ENCODE data around the gene ADAM22. TPM values are rescaled to one million over a fixed set of nuclear protein-coding genes. Genes with fewer than 3 reads are reported as not detected.
A peak's percentile ranks its signal among the peaks of the same experiment; 100 is the strongest.

Gene ADAM22
- polyA plus RNA-seq, 1 donor from 2014 or later: 46.3 TPM

- Histone ChIP-seq H4K20me1 (ENCODE audit: insufficient read depth) (no peaks in the 10 kb centered on the region), H3K36me3 (ENCODE audit: insufficient read depth, low read length) (no peaks in the 10 kb centered on the region), H3K27ac (ENCODE audit: low read length) (no peak overlapping the region), H3K9ac (ENCODE audit: low read length) (no peak overlapping the region), H3K79me2 (replicated peaks; ENCODE audit: insufficient read depth, low read length) (no peaks in the 10 kb centered on the region), H3K4me2 (ENCODE audit: low read length) (no peak overlapping the region), H3F3A (ENCODE audit: insufficient read depth, low read length, poor library complexity, severe bottlenecking) (no peaks in the 10 kb centered on the region), H2AFZ (ENCODE audit: low read depth, low read length) (no peak overlapping the region), H3K9me3 (ENCODE audit: low read length) (no peaks in the 10 kb centered on the region), H3K27me3 (ENCODE audit: insufficient read depth, low read depth, low read length) (no peaks in the 10 kb centered on the region), H3K4me3 (ENCODE audit: low read length) (no peak overlapping the region), H3K9me2 (ENCODE audit: insufficient read depth, low read length) (no peaks in the 10 kb centered on the region)
- TF ChIP-seq, protein P1, sequence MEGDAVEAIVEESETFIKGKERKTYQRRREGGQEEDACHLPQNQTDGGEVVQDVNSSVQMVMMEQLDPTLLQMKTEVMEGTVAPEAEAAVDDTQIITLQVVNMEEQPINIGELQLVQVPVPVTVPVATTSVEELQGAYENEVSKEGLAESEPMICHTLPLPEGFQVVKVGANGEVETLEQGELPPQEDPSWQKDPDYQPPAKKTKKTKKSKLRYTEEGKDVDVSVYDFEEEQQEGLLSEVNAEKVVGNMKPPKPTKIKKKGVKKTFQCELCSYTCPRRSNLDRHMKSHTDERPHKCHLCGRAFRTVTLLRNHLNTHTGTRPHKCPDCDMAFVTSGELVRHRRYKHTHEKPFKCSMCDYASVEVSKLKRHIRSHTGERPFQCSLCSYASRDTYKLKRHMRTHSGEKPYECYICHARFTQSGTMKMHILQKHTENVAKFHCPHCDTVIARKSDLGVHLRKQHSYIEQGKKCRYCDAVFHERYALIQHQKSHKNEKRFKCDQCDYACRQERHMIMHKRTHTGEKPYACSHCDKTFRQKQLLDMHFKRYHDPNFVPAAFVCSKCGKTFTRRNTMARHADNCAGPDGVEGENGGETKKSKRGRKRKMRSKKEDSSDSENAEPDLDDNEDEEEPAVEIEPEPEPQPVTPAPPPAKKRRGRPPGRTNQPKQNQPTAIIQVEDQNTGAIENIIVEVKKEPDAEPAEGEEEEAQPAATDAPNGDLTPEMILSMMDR (IDR thresholded peaks at IDR 0.05; ENCODE audit: poor library complexity, severe bottlenecking): no peak
- TF ChIP-seq POLR2AphosphoS5 (IDR thresholded peaks at IDR 0.05) (no peak), EZH2 (IDR thresholded peaks at IDR 0.05; ENCODE audit: borderline replicate concordance, insufficient read depth, low read length, poor library complexity, severe bottlenecking) (no peak), REST (IDR thresholded peaks at IDR 0.05; ENCODE audit: borderline replicate concordance) (no peak), RAD21 (conservative IDR thresholded peaks at IDR 0.05) (no peak), SMC3 (conservative IDR thresholded peaks at IDR 0.05; ENCODE audit: poor library complexity) (no peak), MXI1 (conservative IDR thresholded peaks at IDR 0.05; ENCODE audit: poor library complexity, severe bottlenecking) (no peak), EP300 (conservative IDR thresholded peaks at IDR 0.05; ENCODE audit: poor library complexity, severe bottlenecking) (no peak), TAF1 (IDR thresholded peaks at IDR 0.05; ENCODE audit: low read depth) (no peak)
These were observed 175.6 kb downstream of the ADAM22 start for GRCh38 chr7:88109612-88110011.

GRCh38 chr7:88111140-88111743 lies 177.2 kb downstream of the ADAM22 start:
- Histone ChIP-seq H3K4me2 (ENCODE audit: low read length) (no peak overlapping the region), H3K4me3 (ENCODE audit: low read length) (no peak overlapping the region), H3K9me3 (ENCODE audit: low read length) (no peaks in the 10 kb centered on the region), H3K27ac (ENCODE audit: low read length) (no peak overlapping the region), H3K9me2 (ENCODE audit: insufficient read depth, low read length) (no peaks in the 10 kb centered on the region), H3K36me3 (ENCODE audit: insufficient read depth, low read length) (no peaks in the 10 kb centered on the region), H3K27me3 (ENCODE audit: insufficient read depth, low read depth, low read length) (no peaks in the 10 kb centered on the region), H3K79me2 (replicated peaks; ENCODE audit: insufficient read depth, low read length) (no peaks in the 10 kb centered on the region), H3F3A (ENCODE audit: insufficient read depth, low read length, poor library complexity, severe bottlenecking) (no peaks in the 10 kb centered on the region), H3K9ac (ENCODE audit: low read length) (no peak overlapping the region), H4K20me1 (ENCODE audit: insufficient read depth) (no peaks in the 10 kb centered on the region), H2AFZ (ENCODE audit: low read depth, low read length) (no peak overlapping the region)
- TF ChIP-seq SMC3 (conservative IDR thresholded peaks at IDR 0.05; ENCODE audit: poor library complexity) (peak; percentile 81), TAF1 (IDR thresholded peaks at IDR 0.05; ENCODE audit: low read depth) (no peak), RAD21 (conservative IDR thresholded peaks at IDR 0.05) (peak; percentile 80)
- TF ChIP-seq, protein P1 (IDR thresholded peaks at IDR 0.05; ENCODE audit: poor library complexity, severe bottlenecking): peak; percentile 74
